HG03457 (cell line): ENCODE data around the gene CAPZB.

Experiments used
- ATAC-seq: cut with Tn5 transposase; IDR thresholded peaks from one replicate; pipeline ENCODE4 v1.9.1; 2021; ENCODE audit warnings: moderate number of reproducible peaks; ENCODE audit not compliant: unreplicated experiment

The CAPZB gene

DNA sequence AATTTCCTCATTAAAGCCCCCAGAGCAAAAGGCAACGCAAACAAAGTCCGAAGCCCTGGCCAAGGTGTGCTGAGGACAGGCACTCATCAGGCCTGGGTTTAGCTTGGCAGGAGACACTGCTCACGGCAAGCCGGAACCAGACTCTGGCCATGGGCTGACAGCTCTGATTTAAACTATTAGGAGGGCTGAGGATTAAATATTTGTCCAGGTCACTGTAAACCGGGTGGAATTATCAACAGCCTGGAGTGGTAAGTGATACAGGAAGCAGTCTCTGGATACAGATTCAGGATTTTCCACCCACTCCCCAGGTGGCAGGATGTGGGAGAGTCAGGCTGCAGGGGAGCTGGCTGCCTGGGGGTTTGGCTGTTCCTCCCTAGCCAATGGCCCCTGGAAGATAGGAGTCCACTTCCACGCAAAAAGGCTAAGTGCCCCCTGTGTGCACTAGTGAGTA is 130.8 kb downstream of the CAPZB start:
- no peak for ATAC-seq

DNA sequence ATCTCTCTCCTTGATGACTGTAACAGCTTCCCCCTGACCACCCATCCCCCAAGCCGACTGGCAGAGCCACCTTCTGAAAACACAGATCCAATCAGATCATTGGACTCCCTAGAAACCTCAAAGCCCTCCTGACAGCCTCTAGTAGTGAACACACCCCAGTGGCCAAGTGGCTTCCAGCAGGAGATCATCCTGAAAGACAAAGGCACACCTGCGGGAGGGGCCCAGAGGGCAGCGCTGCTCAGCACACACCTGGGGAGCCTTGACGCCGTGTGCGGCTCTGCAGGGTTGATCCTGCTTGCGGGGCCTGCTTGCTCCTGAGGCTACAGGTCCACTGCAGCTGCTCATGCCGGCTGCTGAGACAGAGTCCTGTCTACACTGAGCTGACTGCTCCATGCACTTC is 131.7 kb downstream of the CAPZB start:
- ATAC-seq = no peak

DNA sequence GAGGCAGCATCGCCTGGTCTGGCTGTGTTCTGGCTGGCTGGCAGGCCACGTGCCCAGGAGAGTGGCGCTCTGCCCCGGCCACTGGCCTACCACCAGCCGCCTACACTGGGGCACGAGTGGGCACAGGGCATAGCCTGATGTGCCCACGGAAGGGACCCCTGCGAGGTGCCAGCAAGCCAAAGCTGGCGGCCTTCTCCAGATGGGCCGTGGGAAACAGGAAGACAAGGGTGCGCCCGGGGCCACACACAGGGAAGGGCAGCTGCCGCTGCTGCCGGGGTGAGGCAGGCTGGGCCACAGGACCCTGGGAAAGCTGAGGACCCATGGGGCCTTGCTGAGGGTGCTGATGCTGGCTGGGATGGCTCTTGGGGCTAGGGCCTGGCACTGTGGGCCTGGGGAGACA is 132.5 kb downstream of the CAPZB start:
- no peak for ATAC-seq

DNA sequence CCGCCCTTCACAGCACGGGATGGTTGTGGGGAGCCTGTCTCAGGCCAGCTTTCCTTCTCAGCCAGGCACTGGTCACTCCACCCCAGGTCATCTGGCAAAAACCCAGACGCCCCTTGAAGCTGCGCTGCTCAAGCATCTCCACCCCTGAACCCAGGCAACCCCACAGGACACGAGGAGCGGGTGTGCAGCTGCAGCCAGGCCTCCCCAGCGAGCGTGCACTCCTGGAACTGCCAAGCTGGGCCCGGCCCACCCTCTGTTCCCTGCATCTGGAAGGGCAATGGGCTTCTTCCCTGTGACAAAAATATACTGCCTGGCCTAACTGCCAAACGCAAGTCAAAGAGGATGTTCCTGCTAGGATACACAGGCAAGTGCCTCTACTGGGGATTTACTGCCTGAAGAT is 133.5 kb downstream of the CAPZB start:
- ATAC-seq = no peak

DNA sequence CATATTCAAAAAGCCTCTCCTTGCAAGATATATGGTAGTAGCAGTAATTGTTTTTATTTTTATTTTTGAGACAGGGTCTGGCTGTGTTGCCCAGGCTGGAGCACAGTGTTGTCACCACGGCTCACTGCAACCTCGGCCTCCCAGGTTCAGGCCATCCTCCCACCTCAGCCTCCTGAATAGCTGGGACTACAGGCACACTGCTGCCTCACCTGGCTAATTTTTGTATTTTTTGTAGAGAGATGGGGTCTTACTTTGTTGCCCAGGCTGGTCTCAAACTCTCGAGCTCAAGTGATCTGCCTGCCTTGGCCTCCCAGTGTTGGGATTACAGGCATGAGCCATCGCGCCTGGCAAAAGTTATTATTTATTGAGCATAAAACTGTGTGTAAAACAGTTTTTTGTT is 134.8 kb downstream of the CAPZB start:
- ATAC-seq = no peak

DNA sequence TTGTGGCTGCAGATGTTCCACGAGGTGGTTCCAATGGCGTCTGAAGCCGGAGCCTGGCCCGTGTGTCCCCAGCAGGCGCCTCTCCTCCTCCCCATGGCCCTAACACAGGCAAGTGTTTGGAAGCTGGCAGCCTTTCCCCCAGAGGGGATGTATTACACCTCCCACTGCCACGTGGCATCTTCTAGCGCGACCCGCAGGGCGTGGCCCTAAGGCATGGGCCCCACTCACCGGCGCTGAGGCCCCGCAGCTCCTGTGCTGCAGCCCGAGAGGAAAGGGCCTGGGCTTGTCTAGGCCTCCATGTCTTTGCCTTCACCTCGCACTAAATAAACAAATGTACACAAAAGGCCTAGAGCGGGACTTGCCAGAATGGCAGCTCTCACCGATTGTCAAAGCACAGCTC is 135.3 kb downstream of the CAPZB start:
- no peak for ATAC-seq

DNA sequence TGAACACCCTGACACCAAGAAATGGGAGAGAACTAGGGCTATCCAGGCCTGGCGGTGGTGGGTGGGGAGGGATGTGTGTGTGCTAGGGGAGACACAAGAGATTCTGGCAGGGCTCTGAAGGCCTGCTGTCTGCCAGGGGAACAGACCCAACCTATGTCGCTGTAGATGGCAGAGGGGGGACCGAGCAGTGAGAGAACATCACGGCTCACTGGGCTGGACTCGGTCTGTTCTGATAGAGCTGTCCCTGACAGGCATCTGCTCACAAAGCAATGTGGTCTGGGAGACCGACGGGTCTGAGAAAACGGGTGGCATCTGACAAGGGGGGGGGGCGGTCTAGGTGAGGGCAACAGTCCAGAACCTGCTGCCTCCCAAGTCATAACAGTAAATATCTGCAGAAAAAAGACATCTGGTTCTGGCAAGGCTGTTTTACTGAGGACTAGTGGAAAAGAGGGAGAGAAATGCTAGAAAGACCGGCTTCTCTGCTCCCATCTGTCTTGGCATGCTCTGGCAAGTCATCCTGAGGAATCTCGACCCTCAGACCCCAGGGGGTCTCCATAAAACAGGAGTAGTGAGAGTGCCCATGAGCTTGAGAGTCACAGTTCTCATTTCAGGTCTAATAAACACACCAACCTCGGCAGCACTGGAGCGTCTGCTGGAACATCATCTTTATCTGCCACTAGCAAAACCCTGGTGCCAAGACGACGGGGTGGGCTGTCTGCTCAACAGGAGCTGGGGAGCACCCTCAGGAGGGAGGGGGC is 136.7 kb downstream of the CAPZB start:
- no peak for ATAC-seq

DNA sequence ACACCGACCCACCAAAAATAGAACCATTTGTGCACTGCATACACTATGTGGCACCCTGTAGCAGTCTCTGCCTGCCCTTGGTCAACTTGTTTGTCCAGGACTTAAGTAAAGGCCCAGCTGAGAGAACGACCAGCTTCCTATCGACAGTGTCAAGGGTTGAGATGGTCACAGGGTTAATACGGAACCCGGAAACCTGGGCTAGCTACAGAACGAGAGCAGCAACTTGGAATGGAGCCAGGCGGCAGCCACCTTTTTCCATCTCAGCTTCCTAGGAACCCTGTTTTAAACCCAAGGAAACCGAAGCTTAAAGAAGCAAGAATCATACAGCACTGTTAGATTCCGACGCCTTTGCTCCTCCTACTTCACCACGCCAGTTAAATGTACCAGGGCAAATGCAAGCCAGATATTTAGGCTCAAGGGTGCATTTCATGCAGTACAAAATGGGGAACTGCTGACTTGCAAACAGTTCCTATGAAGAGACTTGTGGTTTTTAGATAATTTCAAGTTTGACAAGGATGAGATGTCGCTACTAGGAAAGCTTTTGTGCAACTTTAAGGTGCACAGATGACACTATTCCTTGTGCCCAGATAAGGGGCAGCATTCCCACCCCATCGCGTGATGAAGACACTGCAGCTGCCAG is 137.7 kb downstream of the CAPZB start:
- no peak for ATAC-seq

DNA sequence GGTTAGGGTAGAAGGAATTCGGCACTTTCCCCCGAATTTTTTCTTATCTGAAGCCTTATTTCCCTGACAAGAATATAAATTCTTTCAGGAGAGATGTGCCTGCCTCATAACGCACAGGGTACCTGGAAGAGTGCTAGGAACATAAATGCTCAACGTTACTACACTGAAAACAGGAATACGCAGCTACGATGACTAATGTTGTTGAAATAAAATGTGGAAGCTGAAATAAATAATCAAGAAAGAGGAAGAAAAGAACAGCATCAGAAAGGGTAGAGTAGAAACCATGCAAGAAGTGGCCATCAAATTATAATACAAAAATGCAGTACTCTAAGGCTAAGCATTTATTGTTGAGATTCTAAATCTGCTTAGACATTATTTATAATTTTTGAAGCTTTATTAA is 139.3 kb downstream of the CAPZB start:
- no peak for ATAC-seq

DNA sequence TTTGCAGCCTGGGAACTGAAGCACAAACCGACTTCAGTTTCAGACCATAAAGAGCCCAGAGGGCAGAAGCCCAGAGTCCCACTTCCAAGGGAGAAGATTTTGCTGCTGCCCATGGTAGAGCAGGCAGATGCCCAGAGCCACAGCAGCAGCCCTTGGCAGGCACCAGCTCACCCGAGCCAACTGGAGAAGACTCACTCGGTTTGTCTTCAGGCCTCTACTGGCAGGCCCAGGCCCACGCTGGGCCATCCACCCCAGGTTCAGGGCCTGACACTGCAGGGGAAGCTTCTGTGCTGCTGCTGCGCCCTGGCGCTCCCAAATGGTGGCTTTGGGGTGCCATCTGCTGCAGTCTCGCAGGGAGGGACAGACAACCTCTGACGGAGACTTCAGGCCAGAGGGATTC is 139.9 kb downstream of the CAPZB start:
- ATAC-seq = no peak

DNA sequence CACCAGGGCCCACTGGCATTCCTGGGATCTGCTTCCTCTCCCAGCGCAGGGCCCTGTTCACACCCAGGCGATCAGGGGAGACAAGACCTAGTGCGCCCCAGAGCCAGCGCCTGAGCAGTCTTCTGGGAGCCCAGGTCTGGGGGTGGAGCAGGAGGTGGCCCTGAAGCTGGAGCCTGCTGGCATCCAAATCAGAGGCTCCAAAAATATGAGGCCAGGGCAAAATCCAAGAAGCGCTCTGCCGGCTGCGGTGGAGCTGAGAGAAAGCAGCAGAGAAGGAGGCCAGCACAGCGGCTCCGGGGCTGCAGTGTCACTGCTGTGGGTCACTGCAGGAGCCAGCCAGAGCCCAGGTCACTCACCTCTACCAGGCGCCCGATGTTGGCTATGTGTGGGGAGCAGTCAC is 140.5 kb downstream of the CAPZB start:
- no peak for ATAC-seq

DNA sequence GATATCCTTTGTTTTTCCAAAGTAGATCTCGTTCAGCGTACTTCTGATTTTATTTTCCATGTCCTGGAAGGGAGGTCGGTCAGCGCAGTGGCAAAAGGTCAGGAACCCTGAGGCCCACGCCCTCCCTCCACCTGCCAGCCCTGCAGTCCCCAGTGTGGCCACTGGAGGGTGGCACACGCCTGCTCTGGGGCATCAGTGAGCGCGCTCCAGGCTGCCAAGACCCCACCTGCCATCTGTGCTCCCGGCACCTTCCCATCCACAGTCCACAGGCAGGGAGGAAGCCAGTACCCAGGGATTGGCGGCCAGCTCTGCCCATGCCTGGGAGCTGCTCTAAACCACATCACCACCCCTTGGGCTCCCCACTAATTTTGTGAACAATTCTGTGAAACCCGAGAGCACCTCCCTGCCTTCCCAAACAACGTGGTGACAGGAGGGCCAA is 140.9 kb downstream of the CAPZB start:
- no peak for ATAC-seq

DNA sequence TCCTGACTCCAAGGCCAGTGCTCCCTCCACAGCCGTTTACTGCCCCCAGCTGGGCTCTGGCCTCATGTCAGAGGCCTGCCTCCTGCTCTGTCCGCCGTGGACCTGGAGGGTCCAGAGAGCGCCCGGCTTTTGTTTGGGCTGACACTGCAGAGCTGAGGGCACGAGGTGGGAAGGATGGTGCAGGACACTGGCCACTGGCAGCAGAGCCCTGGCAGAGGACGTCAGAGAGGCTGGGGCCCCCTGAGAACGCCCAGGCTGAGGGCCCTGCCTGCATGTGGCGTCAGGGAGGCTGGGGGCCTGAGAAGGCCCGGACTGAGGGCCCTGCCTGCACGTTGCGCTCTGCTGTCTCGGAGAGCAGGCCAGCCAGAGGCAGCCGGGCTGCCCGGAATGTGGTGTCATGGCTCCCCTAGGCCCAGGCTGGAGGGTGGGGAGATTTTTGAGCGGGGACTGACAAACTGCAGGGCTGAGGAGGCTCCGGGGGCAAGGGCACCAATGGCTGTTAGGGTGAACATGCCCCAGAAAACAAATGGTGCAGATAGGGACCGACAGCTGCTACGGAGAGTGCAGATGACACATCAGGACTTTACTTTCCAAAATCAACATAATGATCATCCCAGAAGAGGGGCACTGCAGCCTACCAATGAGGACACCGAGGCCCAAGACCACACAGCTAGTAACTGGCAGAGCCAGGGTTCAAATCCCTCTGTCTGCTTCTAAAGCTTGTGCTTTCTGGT is 141.6 kb downstream of the CAPZB start:
- ATAC-seq = no peak

DNA sequence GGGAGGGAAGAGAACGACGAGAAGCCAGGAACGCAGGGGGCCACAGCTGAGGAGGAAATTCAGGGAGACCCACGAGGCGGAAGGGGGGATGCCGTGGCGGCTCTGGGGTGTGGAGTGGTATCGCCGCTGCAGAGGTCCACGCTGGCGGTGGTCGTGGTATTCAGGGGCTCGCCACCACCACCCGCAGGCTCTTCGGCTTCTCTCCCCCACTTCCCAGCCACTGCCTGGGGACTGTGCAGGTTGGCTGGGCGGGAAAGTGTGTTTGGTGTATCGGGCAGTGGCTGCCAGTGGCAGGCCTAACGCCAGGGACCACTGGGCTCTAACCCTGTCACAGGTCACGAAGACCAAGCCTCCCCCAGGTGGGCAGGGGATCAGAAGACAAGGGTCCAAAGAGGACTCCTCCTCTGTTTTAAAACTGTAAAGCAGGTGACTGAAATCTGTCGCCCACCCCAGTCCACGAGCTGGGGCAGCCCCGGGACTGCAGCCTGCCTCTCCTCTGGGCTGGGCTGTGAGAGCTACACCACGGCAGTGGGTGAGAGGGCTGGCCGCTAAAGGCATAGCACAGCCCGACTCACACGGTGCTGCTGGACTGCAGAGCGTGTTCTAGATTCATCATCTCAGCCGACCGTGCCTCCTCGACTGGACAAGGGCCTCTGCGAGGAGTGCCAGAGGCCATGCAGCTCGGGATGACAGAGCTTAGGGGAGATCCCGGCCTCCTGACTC is 142.3 kb downstream of the CAPZB start:
- ATAC-seq = no peak

DNA sequence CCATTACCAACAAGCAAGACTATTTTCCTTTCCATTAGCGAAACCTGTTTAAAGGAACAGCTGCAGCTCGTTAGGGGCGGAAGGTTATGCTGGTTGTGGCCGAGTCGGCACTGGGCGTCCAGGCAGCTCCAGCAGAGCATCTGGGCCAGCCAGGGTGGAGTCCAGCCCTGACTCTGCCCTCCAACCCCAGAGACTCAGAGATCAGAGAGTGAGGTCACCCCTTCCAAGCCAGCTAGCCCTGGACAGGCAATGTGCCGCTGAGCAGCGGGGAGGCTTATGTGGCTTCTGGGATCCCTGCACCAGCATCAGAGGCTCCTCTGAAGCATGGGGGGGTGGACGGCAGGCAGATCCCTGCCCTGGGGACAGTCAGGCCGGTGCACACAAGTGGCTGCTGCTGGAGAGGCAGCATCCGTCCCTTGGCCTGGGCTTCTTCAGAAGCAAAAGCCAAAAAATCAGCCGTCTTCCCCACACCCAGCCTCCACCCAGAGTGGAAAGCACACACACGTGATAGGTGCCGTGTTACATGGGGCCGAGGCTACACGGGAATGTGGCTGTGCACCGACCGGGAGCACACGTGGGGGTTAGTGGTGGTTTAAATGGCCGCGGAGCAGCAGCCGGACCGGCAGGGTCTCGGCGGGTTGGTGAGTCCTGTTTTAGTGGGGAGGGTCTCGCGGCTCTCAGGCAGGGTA is 143.1 kb downstream of the CAPZB start:
- ATAC-seq = no peak

DNA sequence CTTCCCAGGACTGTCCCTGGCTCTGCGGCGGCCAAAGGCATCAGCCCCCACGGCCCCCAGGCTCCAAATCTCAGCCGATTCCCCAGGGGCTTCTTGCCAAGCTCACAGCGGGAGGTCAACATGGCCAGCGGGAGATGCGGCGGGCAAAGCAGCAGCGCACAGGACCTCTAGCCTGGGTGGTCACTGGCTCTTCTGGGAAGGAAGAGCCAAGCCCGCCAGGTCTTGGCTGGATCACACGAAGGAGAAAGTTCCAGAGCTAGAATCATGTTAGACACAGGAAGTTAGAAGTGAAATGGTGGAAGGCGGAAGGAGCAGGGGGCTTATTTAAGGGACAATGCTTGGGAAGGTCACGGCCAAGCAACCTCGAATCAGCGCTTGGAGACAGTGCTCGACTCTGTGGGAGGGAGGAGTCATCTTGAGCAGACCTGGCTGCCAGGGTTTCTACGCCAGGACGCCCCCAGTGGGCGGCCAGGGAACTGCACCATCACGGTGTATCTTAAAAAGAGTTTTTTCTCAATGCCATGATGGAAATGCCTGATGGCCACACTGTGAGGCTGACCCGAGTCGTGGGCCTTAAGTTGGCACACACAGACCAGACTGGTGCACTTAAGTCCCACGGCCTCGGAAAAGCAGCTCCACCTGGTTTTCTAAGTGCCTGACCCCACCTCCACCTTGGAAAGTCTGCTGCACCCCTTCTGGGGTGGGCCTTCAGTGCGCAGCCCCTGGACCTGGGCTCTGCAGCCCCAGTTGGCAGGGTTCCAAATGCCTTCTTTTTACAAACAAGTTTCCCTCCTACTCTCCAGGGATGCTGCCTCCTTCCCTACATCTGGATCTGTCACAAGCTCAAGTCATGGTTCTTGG is 143.9 kb downstream of the CAPZB start:
- ATAC-seq = no peak

DNA sequence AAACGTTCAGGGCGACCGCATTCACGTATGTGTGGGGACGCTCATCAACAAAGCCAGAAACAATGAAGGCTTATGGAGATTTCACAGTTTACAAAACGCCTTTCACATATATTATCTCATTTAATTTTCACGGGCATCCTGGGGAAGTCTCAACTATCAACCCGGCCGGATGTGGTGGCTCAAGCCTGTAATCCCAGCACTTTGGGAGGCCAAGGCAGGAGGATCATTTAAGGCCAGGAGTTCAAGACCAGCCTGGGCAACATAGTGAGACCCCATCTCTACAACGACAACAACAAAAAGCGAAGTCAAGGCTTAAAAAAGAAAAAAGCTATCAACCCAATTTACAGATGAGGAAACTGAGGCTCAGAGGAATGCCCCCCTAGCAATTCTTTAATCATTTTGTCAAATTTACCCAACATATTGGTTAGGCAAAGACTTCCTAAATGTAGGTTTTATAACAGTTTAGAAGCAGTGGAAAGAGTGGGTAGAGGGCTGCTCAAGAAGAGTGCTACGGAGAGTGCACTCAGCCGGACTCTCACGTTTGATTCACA is 144.9 kb downstream of the CAPZB start:
- ATAC-seq = no peak

DNA sequence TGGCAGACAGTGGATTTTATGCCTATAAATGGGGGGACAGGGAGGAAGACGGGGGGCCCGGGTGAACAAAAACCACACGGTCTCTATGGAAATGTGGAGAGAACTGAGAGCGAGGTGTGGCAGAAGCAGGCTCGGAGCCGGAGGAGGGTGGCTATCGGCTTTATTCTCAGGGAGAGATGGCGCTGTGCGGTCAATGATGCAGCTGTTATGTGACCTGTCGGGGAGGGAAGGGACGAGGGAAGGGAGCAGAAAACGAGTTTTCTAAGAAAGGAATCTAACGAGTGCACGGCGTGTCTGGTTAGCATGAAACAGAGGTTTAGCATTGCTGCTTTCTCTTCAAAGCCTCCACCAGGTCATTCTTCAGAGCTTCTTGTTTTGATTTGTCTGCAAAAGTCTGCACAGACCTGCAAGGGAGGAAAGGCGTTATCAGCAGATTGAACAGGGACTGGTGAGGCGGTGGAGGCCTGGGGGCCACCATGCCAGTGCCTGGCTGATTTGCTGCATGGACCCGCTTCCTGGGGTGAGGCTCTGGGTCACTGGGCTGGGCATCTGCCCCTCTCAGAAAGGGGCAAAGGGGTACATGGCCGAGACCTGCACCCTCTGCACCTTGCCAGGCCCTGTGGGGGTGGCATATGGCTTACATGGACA is 146.0 kb downstream of the CAPZB start:
- ATAC-seq = no peak

DNA sequence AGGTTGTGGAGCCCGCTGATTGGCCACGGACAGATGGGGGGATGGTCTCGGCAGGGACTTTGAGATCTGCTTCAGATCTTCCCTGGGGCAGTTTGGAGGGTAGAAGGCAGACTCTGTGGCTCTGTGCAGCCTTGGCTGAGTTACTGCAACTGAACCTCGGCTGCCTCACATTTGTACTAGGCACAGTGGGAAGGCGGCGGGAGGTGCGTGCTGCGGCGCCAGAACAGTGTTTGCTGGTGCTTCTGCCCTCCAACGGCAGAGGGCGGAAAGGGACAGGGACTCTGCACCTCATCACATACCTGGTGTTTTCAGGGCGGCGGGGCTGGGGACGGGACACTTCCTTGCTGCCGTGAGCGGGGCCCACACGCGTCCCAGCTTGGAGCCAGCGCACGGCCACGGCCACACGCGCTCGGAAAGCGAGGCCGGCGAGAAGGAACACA is 147.0 kb downstream of the CAPZB start:
- ATAC-seq = no peak
